SU-DHL-6 (cell line): ENCODE data around the gene RASGRF2.

ENCODE experiments used
- EZH2phosphoT487 ChIP-seq: fragments of 200-600 bp; sonication (generic), shearing (Covaris generic); conservative IDR thresholded peaks from 2 replicates; pipeline ENCODE4 v1.6.1; 2018; ENCODE audit warnings: mild to moderate bottlenecking, antibody characterized with exemption, low read length, moderate library complexity, mixed read lengths
- TF ChIP-seq, protein P1 (sequence below): fragments of 200-600 bp; sonication (generic); IDR thresholded peaks from one replicate; pipeline ENCODE4 v1.5.1; 2017; ENCODE audit warnings: antibody characterized with exemption, mild to moderate bottlenecking, low read length, moderate library complexity; ENCODE audit not compliant: insufficient read depth, poor library complexity, severe bottlenecking

DNA sequence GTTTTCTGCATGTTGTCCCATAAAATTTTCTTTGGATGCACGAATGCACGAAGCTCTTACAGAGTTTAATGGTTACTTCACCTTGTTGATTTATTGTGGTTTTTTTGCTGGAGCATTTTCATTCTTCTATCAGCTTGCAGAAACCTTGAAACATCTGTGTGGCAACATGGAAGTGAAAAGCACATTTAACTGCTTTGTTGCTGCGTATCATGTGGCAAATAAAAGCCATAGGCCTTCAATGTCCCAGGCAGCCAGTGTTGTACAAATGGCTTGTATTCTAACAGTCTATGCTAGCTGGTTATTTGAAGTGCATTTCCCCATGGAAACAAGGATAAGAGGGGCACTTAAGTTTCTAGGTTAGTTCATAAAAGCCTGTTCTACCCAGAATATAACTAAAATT lies 42.5 kb upstream of the RASGRF2 start:
- TF ChIP-seq, protein P1, sequence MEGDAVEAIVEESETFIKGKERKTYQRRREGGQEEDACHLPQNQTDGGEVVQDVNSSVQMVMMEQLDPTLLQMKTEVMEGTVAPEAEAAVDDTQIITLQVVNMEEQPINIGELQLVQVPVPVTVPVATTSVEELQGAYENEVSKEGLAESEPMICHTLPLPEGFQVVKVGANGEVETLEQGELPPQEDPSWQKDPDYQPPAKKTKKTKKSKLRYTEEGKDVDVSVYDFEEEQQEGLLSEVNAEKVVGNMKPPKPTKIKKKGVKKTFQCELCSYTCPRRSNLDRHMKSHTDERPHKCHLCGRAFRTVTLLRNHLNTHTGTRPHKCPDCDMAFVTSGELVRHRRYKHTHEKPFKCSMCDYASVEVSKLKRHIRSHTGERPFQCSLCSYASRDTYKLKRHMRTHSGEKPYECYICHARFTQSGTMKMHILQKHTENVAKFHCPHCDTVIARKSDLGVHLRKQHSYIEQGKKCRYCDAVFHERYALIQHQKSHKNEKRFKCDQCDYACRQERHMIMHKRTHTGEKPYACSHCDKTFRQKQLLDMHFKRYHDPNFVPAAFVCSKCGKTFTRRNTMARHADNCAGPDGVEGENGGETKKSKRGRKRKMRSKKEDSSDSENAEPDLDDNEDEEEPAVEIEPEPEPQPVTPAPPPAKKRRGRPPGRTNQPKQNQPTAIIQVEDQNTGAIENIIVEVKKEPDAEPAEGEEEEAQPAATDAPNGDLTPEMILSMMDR: no peak
- TF ChIP-seq EZH2phosphoT487: no peak
